CD4-positive, alpha-beta T cell treated with Interleukin-15 for 4 hours (primary cell): ENCODE measurements around the gene ZC3H7B.

Source experiments
- DNase-seq: peaks from one replicate; pipeline ENCODE4 v3.0.0-alpha.2; 2020; ENCODE audit warnings: low spot score

Gene ZC3H7B

DNA sequence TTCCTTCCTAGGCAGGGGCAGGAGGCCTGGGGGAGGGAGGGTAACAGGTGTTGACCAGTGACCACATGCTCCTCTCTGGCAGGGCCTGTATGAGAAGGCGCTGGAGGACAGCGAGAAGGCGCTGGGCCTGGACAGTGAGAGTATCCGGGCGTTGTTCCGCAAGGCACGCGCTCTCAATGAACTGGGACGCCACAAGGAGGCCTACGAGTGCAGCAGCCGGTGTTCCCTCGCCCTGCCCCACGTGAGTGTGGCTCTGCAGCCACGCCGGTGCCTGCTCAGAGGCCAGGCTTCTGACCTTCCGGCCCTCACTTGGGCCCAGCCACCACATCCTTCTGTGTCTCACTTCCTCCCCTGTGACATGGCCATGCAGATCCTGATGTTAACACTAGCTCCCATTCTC lies 25.8 kb downstream of the ZC3H7B start:
- DNase-seq: no peak

DNA sequence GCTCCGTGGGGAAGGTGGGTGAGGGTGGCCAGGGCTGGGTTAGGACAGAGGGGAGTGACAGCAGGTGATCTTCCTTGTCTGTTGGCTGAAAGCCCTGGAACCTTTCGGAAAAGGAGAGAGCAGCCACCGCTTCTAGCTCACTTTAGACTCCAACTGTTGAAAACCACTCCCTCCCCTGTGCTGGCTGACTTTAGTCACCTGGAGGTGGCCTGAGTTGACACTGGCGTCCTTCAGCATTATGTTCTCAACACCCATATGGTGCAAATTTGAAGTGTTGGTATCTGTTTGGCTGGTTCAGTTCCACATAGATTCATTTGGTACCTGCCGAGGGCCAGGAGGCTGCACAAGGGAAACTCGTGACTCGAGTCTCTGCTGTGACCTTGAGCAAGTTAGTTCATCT lies 28.8 kb downstream of the ZC3H7B start:
- DNase-seq: no peak

DNA sequence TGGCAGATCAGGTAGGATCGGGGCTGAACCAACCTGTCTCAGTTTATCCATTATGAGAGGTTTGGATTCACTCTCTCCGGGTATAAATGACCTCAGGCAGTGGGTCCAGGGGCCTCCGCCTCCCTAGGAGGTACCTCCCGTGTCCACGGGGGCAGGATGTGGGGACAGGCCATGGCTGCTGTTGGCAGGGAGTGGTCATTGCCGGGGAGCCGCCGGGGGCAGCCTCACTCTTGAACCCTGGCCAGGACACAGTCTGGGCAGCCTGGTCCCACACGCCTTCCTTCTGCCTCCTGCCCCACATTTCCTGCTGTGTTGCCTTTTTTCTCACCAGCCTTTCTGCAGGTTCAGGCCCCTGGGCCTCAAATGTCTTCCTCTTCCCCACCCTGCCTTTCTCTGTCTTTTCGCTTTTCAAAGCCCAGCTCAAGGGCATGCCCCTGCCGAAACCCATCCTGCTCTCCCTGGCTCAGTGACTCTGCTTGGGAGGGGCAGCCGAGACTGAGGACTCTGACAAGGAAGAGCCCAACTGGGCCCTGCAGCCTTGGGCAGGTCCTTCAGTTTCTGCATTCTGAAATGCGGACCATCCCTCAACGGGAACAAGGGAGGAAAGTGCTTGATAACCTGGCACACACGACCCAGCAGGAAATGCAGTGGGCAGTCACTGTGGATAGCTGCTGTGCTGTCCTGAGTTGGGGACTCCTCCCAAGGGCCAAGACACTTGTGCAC lies 31.1 kb downstream of the ZC3H7B start:
- DNase-seq: no peak

DNA sequence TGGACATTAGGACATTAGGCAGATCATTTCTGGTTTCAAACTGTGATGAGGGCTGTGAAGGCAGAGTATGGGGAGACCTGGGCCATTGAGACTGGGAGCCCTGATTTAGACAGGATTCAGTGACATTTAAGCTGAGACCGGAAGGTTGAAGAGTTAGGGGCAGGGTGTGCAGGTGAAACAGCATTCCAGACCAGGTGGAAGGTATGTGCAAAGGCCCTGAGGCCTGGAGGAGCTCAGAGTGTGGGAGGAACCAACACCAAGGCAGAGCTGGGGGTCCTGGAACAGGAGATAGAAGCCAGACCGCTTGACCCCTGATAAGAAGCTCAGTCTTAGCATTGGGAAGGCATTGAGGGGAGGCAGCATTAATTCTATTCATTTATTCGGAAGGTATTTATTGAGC lies 32.5 kb downstream of the ZC3H7B start:
- DNase-seq: no peak

DNA sequence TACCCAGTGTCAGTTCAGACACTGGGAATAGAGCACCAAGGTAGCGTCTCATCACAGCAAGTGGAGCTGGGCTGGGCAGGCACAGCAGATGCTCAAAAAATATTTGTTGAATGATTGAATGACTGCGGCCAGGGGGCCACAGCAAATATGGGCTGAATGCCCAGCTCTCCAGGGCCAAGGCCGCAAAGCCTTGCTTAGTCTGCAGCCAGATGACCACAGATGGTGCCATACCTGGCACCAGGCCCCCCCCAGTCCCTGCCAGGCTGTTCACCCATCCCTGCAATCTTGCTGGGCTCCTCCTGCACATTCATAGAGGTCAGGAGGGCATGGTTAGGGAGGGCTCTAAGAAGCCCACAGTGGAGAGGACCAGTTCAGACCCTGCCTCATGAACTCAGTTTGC lies 32.9 kb downstream of the ZC3H7B start:
- no peak for DNase-seq

DNA sequence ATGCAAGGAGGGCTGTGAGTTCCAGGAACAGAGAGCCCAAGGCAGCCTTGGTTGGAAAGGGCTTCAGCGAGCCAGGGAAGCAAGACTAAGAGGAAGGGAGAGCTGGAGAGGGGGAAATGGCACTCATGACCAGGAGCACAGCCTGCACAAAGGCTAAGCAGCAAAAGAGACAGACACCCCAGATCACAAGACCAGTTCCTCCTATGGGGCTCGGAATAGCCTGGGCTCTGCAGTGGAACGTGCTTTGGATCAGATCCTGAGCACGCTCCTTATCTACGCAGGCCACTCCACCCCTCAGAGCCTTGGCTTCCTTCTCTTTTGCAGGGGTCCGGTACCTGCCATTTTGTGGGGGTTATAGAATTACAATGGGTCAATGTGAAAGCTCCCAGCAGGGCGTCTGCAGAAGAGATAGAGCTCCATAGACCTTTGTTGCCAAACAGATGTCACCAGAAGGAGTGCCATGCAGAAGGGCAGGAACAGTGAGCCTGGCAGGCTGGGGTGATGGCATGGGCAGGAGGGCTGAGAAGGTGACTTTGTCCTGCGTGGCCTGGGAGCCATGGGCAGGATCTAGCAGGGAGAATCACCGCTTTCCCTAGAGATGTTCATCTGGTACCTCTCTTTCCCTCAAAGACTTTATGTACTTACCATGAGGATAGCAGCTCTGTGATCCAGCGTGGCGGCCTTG lies 33.8 kb downstream of the ZC3H7B start:
- no peak for DNase-seq

DNA sequence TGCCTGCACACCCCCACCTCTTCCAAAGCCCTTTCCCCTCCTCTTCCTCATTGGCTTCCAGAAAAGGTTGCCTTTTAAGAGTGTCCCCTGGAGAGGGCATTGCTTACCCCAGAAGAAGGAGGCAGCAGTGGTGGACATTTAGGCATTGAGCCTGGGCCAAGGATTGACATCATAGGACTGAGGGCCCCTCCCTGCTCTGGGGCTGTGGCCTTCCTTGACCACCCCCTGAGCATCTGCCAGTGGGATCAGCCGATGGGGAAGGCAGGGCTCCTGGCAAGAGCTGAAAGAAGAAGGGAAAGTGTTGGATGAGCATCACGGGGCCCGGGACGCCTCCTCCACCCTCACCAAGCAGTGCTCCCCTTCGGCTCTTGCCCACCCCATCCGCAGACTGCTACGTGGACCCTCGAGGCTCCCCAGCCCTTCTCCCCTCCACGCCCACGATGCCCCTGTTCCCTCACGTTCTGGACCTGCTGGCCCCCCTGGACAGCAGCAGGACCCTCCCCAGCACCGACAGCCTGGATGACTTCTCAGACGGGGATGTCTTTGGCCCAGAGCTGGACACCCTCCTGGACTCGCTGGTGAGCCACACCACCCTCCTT lies 37.4 kb downstream of the ZC3H7B start:
- DNase-seq: no peak

DNA sequence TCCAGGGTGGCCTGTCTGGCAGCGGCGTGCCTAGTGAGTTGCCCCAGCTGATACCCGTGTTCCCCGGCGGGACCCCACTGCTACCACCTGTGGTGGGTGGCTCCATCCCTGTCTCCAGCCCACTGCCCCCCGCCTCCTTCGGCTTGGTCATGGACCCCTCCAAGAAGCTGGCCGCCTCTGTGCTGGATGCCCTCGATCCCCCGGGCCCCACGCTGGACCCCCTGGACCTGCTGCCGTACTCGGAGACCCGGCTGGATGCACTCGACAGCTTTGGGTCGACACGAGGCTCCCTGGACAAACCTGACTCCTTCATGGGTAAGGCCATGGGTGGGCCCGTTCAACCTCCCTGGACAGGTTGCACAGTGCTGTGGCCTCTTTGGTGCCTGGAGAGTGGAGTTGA lies 38.5 kb downstream of the ZC3H7B start:
- DNase-seq: no peak

DNA sequence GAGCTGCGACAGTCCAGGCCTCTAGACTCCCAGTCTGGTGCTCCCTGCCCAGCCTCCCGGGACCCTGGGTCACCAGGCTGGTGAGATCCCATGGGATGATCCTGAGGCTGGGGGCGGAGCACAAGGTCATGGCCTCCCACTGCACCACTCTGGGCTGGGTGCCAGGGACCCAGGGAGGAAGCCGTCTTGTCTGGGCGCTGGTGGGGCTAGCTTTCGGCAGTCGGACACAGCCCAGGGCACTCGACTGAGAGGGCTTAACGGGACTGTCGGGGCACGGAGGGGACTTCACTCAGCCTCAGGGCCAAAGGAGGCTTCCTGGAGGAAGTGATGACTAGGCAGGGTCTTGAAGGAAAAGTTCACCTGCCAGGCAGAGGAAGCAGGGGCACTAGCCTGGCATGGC lies 39.0 kb downstream of the ZC3H7B start:
- DNase-seq: no peak

DNA sequence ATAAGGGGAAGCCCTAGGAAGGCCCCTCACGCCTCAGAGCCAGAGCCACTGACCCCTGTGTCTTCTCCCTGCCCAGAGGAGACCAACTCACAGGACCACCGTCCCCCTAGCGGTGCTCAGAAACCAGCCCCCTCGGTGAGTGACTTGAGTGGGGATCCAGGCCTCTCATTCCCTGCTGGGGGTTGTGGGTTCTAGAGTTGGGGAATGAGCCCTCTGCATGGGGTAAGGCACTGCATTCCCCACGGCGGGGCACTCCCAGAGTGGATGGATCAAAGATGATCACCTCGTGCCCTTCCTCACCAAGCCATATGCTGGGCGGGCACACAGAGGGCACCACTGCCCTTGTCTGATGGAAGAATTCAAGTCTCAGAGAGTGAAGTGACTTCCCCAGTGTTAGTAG lies 39.7 kb downstream of the ZC3H7B start:
- no peak for DNase-seq

DNA sequence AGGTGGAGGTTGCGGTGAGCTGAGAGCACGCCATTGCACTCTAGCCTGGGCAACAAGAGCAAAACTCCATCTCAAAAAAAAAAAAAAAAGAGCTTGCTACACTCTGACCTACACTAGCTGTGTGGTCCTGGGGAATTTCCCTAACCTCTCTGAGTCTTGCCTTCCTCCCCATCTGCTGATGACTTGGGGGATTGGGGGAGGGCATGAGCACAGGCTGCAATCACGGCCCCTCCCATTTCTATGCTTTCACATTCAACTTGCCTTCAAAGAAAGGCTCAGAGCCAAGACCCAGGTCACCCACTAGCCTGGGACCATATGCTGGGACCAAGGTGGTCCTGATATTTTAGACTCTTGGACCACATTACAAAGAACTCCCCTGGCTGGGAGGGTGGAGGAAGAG lies 40.7 kb downstream of the ZC3H7B start:
- DNase-seq: no peak

DNA sequence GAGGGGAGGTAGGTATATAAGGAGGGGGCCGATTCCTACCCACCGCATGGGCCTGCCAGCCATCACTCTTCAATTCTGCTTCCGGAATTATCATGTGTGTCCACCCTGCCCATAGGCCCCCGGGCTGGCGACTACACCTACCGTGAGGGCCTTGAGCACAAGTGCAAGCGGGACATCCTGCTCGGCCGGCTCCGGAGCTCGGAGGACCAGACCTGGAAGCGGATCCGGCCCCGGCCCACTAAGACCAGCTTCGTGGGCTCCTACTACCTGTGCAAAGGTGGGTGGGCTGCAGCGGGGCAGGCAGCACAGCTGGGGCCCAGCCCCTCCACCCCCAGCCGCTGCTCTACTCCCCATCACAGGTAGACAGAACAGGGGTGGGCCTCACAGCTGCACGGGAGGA lies 42.0 kb downstream of the ZC3H7B start:
- no peak for DNase-seq

DNA sequence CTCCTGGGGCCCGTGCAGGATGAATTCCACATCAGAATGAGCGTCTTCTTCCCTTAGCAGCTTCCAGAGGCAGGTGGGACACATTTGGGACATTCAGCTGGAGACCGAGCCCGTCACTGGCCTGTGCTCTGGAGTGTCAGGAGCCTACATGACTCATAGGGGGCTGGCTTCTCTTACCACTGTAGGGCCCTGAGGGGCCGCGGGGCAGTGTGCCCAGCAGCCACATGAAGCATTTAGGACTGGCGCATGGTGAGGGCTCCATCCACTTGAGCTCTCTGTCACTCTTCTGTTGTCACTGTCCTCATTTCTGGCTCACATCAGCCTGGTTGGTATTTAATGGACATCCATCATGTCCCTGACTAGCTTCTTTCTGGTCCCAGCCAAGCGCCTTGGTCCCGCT lies 42.4 kb downstream of the ZC3H7B start:
- no peak for DNase-seq

DNA sequence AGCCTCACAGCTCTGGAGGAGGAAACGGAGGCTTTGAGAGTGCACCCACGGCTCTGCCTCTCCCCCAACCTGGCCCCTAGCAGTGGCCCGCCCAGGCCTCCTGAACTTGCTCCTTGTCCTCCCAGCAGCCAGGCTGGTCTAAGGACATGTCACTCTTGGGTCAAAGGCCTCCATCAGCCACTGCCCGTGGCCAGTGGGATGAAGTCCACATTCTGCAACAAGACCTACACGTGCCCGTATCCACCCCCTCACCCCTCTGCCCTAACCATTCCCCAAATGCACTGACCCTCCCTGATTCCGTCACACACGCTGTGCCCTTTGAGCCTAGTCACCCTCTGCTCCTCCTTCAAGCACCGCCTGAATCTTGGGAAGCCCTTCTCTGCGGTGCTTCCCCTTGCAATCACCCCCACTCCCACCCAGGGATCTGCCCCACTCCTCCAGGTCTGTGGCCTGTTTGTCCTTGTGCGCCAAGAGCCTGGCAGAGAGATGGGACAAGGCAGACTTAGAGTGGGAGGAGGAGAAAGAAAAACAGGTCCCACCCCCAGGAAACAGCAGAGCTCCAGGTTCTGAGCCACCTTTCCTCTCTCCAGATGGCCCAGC lies 43.0 kb downstream of the ZC3H7B start:
- no peak for DNase-seq

DNA sequence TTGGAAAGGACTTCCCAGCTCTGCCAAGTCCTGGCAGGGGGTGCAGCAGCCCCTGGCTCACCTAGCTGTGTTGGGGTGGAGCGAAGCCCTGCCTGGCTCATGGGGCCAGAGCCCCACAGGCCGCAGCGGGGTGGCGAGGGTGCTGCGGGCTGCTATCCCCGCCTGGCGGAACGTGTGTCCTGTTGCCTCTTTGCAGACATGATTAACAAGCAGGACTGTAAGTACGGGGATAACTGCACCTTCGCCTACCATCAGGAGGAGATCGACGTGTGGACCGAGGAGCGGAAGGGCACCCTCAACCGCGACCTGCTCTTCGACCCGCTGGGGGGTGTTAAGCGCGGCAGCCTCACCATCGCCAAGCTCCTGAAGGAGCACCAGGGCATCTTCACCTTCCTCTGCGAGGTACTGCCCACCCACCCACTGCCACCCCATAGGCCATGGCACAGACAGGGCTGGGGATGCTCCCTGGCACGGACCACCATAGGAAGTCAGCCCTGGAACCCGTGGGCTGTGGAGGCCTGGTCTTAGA lies 44.5 kb downstream of the ZC3H7B start:
- DNase-seq: no peak

DNA sequence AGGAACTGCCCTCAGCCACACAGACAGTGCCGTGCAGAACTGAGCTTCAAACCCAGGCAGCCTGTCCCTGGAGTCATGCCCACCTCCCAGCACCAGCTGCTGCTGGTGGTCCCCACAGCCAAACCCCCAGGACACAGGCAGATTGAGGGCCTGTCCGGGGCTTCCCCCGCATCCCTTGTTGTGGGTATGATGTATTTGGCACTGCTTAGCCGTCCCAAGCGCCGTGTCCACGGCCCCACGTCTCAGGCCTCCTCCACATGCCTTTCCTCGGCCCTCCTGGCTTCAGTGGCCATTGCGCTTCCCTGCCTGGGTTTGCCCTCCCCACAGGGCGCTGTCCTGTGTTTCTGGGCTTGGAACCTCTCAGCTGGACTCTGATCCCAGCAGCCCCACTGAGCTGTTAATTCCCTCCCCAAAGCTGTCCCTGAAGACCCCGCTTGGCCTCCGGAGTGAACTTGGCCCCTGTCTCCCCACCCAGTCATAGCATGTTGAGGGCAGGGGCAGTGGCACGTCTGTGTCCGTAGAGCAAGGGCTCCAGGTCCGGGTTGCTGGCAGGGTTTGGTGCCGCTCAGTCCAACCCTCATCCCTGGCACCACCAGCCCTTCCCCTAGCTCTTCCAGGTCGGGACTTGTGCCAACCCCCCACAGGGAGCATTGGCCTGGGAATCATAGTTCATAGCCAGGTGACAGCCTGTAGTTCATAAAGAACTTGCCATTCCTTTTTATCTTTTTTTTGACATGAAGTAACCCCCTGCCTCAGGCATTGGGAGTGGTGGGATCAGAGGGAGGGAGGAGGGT lies 45.9 kb downstream of the ZC3H7B start:
- DNase-seq: no peak

DNA sequence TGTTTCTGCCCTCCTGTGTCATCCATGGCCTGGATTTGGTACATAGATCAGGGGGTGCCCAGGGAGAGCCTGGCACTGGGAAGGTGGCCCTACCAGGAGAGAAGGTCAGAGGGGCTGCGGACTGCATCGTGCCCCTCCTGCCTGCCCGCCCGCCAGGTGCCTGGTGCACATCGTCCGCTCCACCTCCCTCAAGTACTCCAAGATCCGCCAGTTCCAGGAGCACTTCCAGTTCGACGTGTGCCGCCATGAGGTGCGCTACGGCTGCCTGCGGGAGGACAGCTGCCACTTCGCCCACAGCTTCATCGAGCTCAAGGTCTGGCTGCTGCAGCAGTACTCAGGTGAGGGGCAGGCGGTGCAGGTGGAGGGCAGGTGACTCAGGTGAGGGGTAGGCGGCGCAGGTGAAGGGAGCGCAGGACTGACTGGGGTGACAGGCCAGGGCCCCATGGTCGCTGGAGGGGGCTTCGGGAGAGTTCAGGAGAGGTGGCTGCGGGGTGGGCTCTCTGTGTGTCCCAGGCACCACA lies 47.7 kb downstream of the ZC3H7B start:
- DNase-seq: no peak

DNA sequence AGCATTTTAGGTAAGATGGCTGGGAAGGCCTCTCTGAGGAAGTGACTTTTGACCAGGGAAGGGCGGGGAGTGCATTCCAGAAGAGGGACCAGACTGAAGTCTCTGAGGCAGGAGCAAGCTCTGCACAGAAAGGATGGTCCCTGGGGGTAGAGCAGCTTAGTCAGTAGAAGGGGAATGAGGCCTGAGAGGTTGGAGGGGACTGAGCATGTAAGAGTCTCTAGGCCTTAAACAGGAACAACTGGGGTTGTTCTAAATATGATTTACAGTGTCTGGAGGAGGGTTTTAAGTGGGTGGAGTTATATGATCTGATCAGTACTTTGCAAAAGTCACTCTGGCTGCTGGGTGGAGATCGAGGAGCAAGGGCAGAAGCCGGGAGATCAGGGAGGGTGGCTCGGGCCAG lies 48.8 kb downstream of the ZC3H7B start:
- DNase-seq: no peak

DNA sequence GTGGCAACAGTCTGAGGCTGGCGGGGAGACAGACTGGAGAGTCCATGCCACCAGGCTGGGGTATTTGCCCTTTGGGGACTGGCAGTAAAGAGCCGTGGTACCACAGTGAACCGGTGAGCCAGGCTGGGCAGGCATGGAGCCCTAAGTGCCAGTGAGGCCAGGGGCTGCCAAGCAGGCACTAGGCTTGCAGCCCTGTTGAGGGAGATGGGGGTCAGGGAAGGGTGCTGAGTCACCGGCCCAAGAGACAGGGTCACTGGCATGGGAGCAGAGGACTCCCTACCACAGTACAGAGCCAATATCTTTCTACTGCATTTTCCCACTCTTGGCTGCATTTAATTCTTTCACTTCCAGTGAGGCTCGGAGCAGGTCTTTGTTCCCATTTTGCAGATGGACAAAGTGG lies 49.7 kb downstream of the ZC3H7B start:
- no peak for DNase-seq

DNA sequence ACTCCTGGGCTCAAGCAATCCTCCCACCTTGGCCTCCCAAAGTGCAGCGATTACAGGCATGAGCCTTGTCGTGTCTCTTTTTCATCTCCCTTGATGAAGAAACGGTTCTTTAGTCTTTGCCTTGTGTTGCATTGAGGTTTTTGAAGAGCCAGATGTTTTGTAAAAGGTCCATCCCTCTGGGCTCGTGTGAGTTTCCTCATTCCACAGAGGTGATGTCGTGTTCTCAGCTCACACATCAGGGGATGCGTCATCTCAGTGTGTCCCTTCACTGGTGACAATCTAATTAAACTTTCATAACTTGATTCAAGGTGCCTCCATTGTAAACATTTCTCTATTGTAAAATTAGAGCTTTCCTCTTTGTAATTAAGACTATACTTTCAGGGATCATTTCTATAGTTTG lies 50.7 kb downstream of the ZC3H7B start:
- no peak for DNase-seq

DNA sequence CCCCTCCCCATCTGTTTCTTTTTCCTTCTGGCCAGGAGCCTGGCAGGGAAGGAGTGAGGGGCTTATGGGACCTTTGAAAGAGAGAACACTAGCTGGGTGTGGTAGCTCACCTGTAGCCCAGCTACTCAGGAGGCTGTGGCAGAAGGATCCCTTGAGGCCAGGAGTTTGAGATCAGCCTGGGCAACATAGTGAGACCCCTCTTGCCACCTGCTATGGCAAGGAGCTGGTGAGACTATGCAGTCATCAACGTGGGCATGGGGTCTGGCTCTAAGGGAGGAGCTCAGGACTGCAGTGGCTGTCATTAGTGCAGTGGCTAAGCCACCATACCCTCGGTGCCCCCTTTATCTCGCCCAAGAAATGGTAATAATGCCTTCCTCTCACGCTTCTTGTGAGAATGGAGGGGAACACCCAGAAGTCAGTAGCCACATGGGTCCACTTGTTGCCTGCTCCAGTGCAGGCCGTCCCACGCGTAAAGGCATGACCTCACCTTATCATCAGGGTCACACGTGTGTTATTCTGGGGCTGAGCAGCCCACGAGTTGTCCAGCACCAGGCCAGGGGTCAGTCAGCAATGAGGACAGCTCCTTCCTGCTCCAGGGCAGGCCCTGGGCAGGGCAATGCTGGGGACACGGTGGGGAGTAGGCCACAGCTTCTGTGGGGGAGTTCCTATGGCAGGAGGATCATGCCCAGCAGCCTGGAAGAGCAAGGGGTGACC lies 52.7 kb downstream of the ZC3H7B start:
- no peak for DNase-seq
